GM12878 (cell line): Measurements from ENCODE around the gene DNAH3. TPM values are rescaled to one million over a fixed set of nuclear protein-coding genes. Genes with fewer than 3 reads are reported as not detected.

Experiments
- ATAC-seq: fragments of 200-7000 bp; cut with Tn5 transposase; 3 replicates; pipeline ENCODE4 v1.9.1; 2020; ENCODE audit warnings: mild to moderate bottlenecking, moderate library complexity
- BruUV-seq: library from RNA; stranded (reverse); fragments of 400-500 nt; replicated peaks from 2 replicates; lab custom pipeline; 2021; lab: Mats Ljungman, UMichigan
- CTCF ChIA-PET: fragments of 300-600 bp; sonication (Branson Sonifier 250); formaldehyde crosslinking; extraction: SDS; loops from one replicate; lab custom pipeline; 2021; ENCODE audit warnings: inconsistent platforms; lab: Yijun Ruan, JAX
- POLR2A ChIA-PET: fragments of 350-600 bp; formaldehyde crosslinking; extraction: SDS; loops from one replicate; lab custom pipeline; 2021; ENCODE audit warnings: inconsistent platforms; lab: Charles Lee
- RAD21 ChIA-PET: fragments of 300-600 bp; sonication (Branson Sonifier 250); formaldehyde crosslinking; loops from one replicate; lab custom pipeline; 2023; ENCODE audit warnings: antibody characterized with exemption; ENCODE audit not compliant: unreplicated experiment; lab: Charles Lee
- SMC1A ChIA-PET: fragments of 300-600 bp; sonication (Branson Sonifier 250); formaldehyde crosslinking; loops from one replicate; lab custom pipeline; 2023; ENCODE audit not compliant: unreplicated experiment, uncharacterized antibody; lab: Charles Lee
- DNase-seq: peaks from one replicate; pipeline ENCODE4 v3.0.0-alpha.2; 2011; ENCODE audit warnings: low read depth, low spot score
- FAIRE-seq: peaks from 3 replicates; lab custom pipeline; 2011; peaks lifted over from hg19 to GRCh38; lab: Jason Lieb, UNC
- H2AFZ ChIP-seq: 2 replicates; pipeline ENCODE4 v1.6.0; 2011; ENCODE audit warnings: low read depth, low read length, control low read depth; ENCODE audit not compliant: control insufficient read depth
- H3K27ac ChIP-seq: 2 replicates; pipeline ENCODE4 v1.5.1; 2011; ENCODE audit warnings: control low read depth; ENCODE audit not compliant: control insufficient read depth, insufficient read depth
- H3K27me3 ChIP-seq, 2 experiments: replicated peaks in 1 of 2; 2 replicates each; pipeline versions ENCODE4 v1.6.0 to v1.6.1; 2011; ENCODE audit warnings: low read length in 1 of 2; ENCODE audit not compliant: control insufficient read depth in 2 of 2, insufficient read depth in 2 of 2
- H3K36me3 ChIP-seq, 2 experiments: 2 replicates each; pipeline ENCODE4 v1.5.1; 2011; ENCODE audit warnings: low read length in 1 of 2; ENCODE audit not compliant: control insufficient read depth in 2 of 2, insufficient read depth in 2 of 2
- H3K4me1 ChIP-seq: 2 replicates; pipeline ENCODE4 v1.6.1; 2011; ENCODE audit warnings: mild to moderate bottlenecking, low read length, moderate library complexity, mixed read lengths; ENCODE audit not compliant: control insufficient read depth, insufficient read depth
- H3K4me2 ChIP-seq: 2 replicates; pipeline ENCODE4 v1.6.0; 2011; ENCODE audit warnings: control low read depth; ENCODE audit not compliant: control insufficient read depth, insufficient read depth
- H3K4me3 ChIP-seq: fragments of 200-600 bp; sonication (generic); 2 replicates; pipeline ENCODE4 v1.5.1; 2016
- H3K79me2 ChIP-seq: 2 replicates; pipeline ENCODE4 v1.6.0; 2011; ENCODE audit warnings: low read length; ENCODE audit not compliant: control insufficient read depth, insufficient read depth
- H3K9ac ChIP-seq: 2 replicates; pipeline ENCODE4 v1.8.0; 2011; ENCODE audit warnings: low read length, control low read depth, mixed read lengths; ENCODE audit not compliant: control insufficient read depth, insufficient read depth
- H3K9me3 ChIP-seq: replicated peaks from 3 replicates; pipeline ENCODE4 v1.5.1; 2011; ENCODE audit warnings: mild to moderate bottlenecking, low read length; ENCODE audit not compliant: control insufficient read depth, insufficient read depth
- H4K20me1 ChIP-seq: 2 replicates; pipeline ENCODE4 v1.6.0; 2011; ENCODE audit not compliant: control insufficient read depth, insufficient read depth
- ASH2L ChIP-seq: fragments of 300-600, 200-600 bp; sonication (generic); IDR thresholded peaks from 2 replicates; pipeline ENCODE4 v1.6.1; 2017; ENCODE audit warnings: low read depth, mild to moderate bottlenecking, borderline replicate concordance
- CBX5 ChIP-seq: sonication (generic); IDR thresholded peaks from 2 replicates; pipeline ENCODE4 v1.6.1; 2016; ENCODE audit warnings: low read depth, moderate library complexity, mild to moderate bottlenecking, inconsistent platforms
- CHD2 ChIP-seq: IDR thresholded peaks from 2 replicates; pipeline ENCODE4 v1.6.1; 2011; ENCODE audit warnings: low read depth, low read length, improper control_type of control experiment, borderline replicate concordance
- CHD4 ChIP-seq: fragments of 200-600 bp; sonication (generic); IDR thresholded peaks from 2 replicates; pipeline ENCODE4 v1.6.1; 2016; ENCODE audit warnings: mild to moderate bottlenecking
- ETV6 ChIP-seq, 2 experiments: fragments of 450-650 bp in 1 of 2; IDR thresholded peaks in 1 of 2; conservative IDR thresholded peaks in 1 of 2; 2 replicates each; pipeline ENCODE4 v1.6.1; 2014; ENCODE audit warnings: antibody characterized with exemption in 1 of 2, borderline replicate concordance in 1 of 2, low read depth in 1 of 2, mild to moderate bottlenecking in 1 of 2, moderate library complexity in 1 of 2
- FOXK2 ChIP-seq: fragments of 450-650 bp; IDR thresholded peaks from 2 replicates; pipeline ENCODE4 v1.6.1; 2017; ENCODE audit warnings: mild to moderate bottlenecking, moderate library complexity
- IRF4 ChIP-seq: IDR thresholded peaks from 2 replicates; pipeline ENCODE4 v1.6.1; 2011; ENCODE audit warnings: low read depth, low read length
- NFYA ChIP-seq: IDR thresholded peaks from 2 replicates; pipeline ENCODE4 v1.6.1; 2011; ENCODE audit warnings: low read depth, mild to moderate bottlenecking, low read length, improper control_type of control experiment, borderline replicate concordance
- NRF1 ChIP-seq: conservative IDR thresholded peaks from 2 replicates; pipeline ENCODE4 v1.6.1; 2011; ENCODE audit warnings: mild to moderate bottlenecking, low read depth, low read length, improper control_type of control experiment
- POLR2A ChIP-seq: IDR thresholded peaks from 2 replicates; pipeline ENCODE4 v1.6.1; 2011; ENCODE audit warnings: low read depth, mild to moderate bottlenecking, low read length
- POU2F2 ChIP-seq: IDR thresholded peaks from 3 replicates; pipeline ENCODE4 v1.6.1; 2011; ENCODE audit warnings: low read depth, mild to moderate bottlenecking, low read length, borderline replicate concordance
- SREBF1 ChIP-seq: IDR thresholded peaks from 2 replicates; pipeline ENCODE4 v1.6.1; 2012; ENCODE audit warnings: mild to moderate bottlenecking, low read length
- SREBF2 ChIP-seq: IDR thresholded peaks from 2 replicates; pipeline ENCODE4 v1.6.1; 2012; ENCODE audit warnings: mild to moderate bottlenecking, low read length
- TBL1XR1 ChIP-seq: IDR thresholded peaks from 2 replicates; pipeline ENCODE4 v1.6.1; 2012; ENCODE audit warnings: low read depth, low read length, improper control_type of control experiment
- WRNIP1 ChIP-seq: IDR thresholded peaks from 2 replicates; pipeline ENCODE4 v1.6.1; 2011; ENCODE audit warnings: low read depth, low read length, improper control_type of control experiment, borderline replicate concordance
- WGBS: methylation state at CpG from one replicate; pipeline ENCODE4 v1.1.6; 2016; ENCODE audit warnings: low lambda C conversion rate; ENCODE audit not compliant: insufficient replicate concordance, insufficient coverage; ENCODE audit errors: missing lambda C conversion rate; 5-methylcytosine and 5-hydroxymethylcytosine counted together
- in situ Hi-C: fragments of 300-500 bp; cut with MboI; formaldehyde crosslinking; loops from 9 replicates; pipeline ENCODE4 v1.14.3; 2018; ENCODE audit warnings: mixed read lengths
- intact Hi-C: fragments of 100-400 bp; cut with micrococcal nuclease; formaldehyde crosslinking; loops from one replicate; pipeline ENCODE4 v1.14.2; 2022; ENCODE audit not compliant: unreplicated experiment
- polyA plus RNA-seq, 11 experiments: library from polyadenylated mRNA; depleted of rRNA in 4 of 11; unstranded in 6 of 11; stranded (reverse) in 5 of 11; fragments of >200 nt; fragmentation: Nextera tagmentation in 4 of 11; fragmentation: Illumina TruSeq in 1 of 11; extraction: Ambion mirVana in 4 of 11; extraction: Trizol in 1 of 11; gene quantifications; 1 replicate in 1 of 11; 2 replicates in 10 of 11; pipeline versions ENCODE4 v1.2.1 to v1.2.3, GENCODE V29; 2011 to 2016; ENCODE audit warnings: inconsistent platforms in 2 of 11, missing spikeins in 2 of 11, low read depth in 1 of 11
- total RNA-seq, 4 experiments: library from RNA; depleted of rRNA in 3 of 4; stranded (reverse); fragments of >200 nt in 3 of 4; fragmentation: Illumina TruSeq in 1 of 4; extraction: Trizol in 1 of 4; gene quantifications; 2 replicates each; pipeline versions ENCODE4 v1.2.1 to v1.2.3, GENCODE V29; 2013 to 2021
- TF ChIP-seq, protein P1 (sequence below): fragments of 450-650 bp; IDR thresholded peaks from 2 replicates; pipeline ENCODE4 v1.6.1; 2017; ENCODE audit warnings: mild to moderate bottlenecking
- TF ChIP-seq, protein P2 (sequence below): fragments of 450-650 bp; IDR thresholded peaks from 2 replicates; pipeline ENCODE4 v1.6.1; 2017; ENCODE audit warnings: mild to moderate bottlenecking, low read depth, inconsistent platforms; ENCODE audit not compliant: poor library complexity, severe bottlenecking

Gene DNAH3
- total and polyA plus RNA-seq, 10 of the 15 experiments (the other 5 are each of a cell fraction or from before 2014, with no cell fraction given): under 0.01 to 0.04 (median 0.04) TPM; not detected in 5

DNA sequence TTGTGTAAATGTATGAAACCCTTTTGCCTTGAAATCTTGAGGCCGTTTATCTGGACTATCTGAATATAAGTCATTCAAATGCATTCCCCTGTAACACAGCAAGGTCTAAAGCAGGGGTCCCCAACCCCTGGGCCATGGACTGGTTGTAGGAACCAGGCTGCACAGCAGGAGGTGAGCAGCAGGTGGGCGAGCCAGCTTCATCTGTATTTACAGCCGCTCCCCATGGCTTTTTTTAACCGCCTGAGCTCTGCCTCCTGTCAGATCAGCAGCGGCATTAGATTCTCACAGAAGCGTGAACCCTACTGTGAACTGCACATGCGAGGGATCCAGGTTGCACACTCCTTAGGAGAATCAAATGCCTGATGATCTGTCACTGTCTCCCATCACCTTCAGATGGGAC lies 24.1 kb downstream of the DNAH3 start:
- Histone ChIP-seq H3K27ac (no peak overlapping the region), H3K36me3 (no peaks in the 10 kb centered on the region), H3K4me3 (no peak overlapping the region), H3K9ac (no peak overlapping the region)
- ATAC-seq: no peak
- no peak for TF ChIP-seq SREBF1
- no peak for TF ChIP-seq ASH2L
- no peak for TF ChIP-seq ETV6 (conservative IDR thresholded peaks at IDR 0.05 in 1 of 2, IDR thresholded peaks at IDR 0.05 in 1 of 2; ENCODE audit: borderline replicate concordance in 1 of 2, low read depth in 1 of 2)
- no peak for TF ChIP-seq CBX5
- TF ChIP-seq TBL1XR1: no peak
- TF ChIP-seq POLR2A: no peak
- TF ChIP-seq SREBF2: no peak
- TF ChIP-seq NFYA: no peak
- no peak for TF ChIP-seq CHD4
- TF ChIP-seq, all 136 proteins: peak for 0
- SMC1A ChIA-PET: no interaction called here
- Histone ChIP-seq H2AFZ (no peak overlapping the region), H3K79me2 (no peaks in the 10 kb centered on the region), H3K27me3 (no peaks in the 10 kb centered on the region; a peak in 1 of 4 replicates), H3K9me3 (no peaks in the 10 kb centered on the region), H3K4me2 (no peak overlapping the region), H3K4me1 (no peaks in the 10 kb centered on the region), H4K20me1 (no peaks in the 10 kb centered on the region)
- CTCF ChIA-PET: interaction anchor here (1.0 kb wide), 1 partner anchor 30 kb away, joined by 3 read pairs; no protein-coding TSS in a partner anchor
- WGBS: 41% methylated on average over 7 of the region's 7 CpGs
- DNase-seq (no peak), FAIRE-seq (no peak)
- POLR2A ChIA-PET: no interaction called here
- intact Hi-C loops: no loop called here
- in situ Hi-C loops: no loop called here
- no TSS peak for BruUV-seq
- RAD21 ChIA-PET: no interaction called here

DNA sequence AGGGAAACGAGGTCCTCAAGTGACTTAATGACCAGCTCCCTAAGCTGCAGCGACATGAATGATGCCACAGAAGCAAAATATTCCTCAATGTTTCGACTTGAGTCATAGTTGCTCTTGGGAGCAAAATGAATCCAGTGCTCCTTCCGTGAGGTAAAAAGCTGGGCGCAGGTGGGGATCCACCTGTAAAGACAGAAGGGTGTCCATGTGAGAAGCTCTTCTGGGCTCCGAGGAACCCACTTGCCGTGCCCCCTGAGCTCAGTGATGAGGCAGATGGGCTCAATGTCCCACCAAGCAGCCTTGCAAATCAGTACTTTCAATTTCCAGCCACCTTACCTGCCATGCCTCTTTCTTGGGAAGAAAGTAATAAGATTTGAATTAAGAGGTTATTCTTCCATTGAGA lies 25.5 kb downstream of the DNAH3 start:
- WGBS: 50% methylated on average over 7 of the region's 7 CpGs
- no peaks in the 10 kb centered on the region for H3K36me3 ChIP-seq
- H3K9me3 ChIP-seq: no peaks in the 10 kb centered on the region
- CTCF ChIA-PET: no interaction called here
- DNase-seq: no peak
- no TSS peak for BruUV-seq
- SMC1A ChIA-PET: no interaction called here
- RAD21 ChIA-PET: no interaction called here
- H2AFZ ChIP-seq: no peak overlapping the region
- FAIRE-seq: no peak
- H3K27ac ChIP-seq: no peak overlapping the region
- no peaks in the 10 kb centered on the region for H3K4me1 ChIP-seq
- intact Hi-C loops: no loop called here
- H3K9ac ChIP-seq: no peak overlapping the region
- POLR2A ChIA-PET: no interaction called here
- H3K4me3 ChIP-seq: no peak overlapping the region
- no peaks in the 10 kb centered on the region for H3K79me2 ChIP-seq
- H3K27me3 ChIP-seq: no peaks in the 10 kb centered on the region; a peak in 1 of 4 replicates
- in situ Hi-C loops: no loop called here
- no peaks in the 10 kb centered on the region for H4K20me1 ChIP-seq
- no peak overlapping the region for H3K4me2 ChIP-seq
- no peak for ATAC-seq
- no peak for TF ChIP-seq IRF4
- TF ChIP-seq POU2F2: no peak
- TF ChIP-seq CHD2: no peak
- TF ChIP-seq FOXK2: no peak
- TF ChIP-seq, protein P1, sequence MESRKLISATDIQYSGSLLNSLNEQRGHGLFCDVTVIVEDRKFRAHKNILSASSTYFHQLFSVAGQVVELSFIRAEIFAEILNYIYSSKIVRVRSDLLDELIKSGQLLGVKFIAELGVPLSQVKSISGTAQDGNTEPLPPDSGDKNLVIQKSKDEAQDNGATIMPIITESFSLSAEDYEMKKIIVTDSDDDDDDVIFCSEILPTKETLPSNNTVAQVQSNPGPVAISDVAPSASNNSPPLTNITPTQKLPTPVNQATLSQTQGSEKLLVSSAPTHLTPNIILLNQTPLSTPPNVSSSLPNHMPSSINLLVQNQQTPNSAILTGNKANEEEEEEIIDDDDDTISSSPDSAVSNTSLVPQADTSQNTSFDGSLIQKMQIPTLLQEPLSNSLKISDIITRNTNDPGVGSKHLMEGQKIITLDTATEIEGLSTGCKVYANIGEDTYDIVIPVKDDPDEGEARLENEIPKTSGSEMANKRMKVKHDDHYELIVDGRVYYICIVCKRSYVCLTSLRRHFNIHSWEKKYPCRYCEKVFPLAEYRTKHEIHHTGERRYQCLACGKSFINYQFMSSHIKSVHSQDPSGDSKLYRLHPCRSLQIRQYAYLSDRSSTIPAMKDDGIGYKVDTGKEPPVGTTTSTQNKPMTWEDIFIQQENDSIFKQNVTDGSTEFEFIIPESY: no peak
- TF ChIP-seq, protein P2, sequence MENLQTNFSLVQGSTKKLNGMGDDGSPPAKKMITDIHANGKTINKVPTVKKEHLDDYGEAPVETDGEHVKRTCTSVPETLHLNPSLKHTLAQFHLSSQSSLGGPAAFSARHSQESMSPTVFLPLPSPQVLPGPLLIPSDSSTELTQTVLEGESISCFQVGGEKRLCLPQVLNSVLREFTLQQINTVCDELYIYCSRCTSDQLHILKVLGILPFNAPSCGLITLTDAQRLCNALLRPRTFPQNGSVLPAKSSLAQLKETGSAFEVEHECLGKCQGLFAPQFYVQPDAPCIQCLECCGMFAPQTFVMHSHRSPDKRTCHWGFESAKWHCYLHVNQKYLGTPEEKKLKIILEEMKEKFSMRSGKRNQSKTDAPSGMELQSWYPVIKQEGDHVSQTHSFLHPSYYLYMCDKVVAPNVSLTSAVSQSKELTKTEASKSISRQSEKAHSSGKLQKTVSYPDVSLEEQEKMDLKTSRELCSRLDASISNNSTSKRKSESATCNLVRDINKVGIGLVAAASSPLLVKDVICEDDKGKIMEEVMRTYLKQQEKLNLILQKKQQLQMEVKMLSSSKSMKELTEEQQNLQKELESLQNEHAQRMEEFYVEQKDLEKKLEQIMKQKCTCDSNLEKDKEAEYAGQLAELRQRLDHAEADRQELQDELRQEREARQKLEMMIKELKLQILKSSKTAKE: no peak
- TF ChIP-seq NRF1: no peak
- no peak for TF ChIP-seq ASH2L
- TF ChIP-seq WRNIP1: no peak
